Gastrocnemius medialis (tissue), 4 donors: ENCODE results near the gene AK5. TPM values are rescaled to one million over a fixed set of nuclear protein-coding genes. Genes with fewer than 3 reads are reported as not detected.
"Not testable (repeated sequence)": the region's sequence is repeated elsewhere in the genome, so short reads cannot be mapped to it uniquely, and the experiment has no call there.

ENCODE experiments used
- ATAC-seq, 2 donors: fragments of 150-250 bp; one replicate each; pipeline ENCODE4 v1.9.1; 2016
- DNase-seq, 2 donors: peaks; one replicate each; pipeline ENCODE4 v3.0.0-alpha.2; 2019
- H3K27ac ChIP-seq, 4 donors: fragments of 200-600 bp; sonication (generic); 1 replicate in 1 of 4; 2 replicates in 3 of 4; pipeline ENCODE4 v1.5.1; 2016 to 2018; ENCODE audit warnings: mild to moderate bottlenecking in 2 of 4, moderate library complexity in 1 of 4
- H3K27me3 ChIP-seq, 3 donors: fragments of 200-600 bp; sonication (generic) in 2 of 3; 1 replicate in 1 of 3; 2 replicates in 2 of 3; pipeline versions ENCODE4 v1.5.1 to v1.6.0; 2016 to 2019; ENCODE audit warnings: mild to moderate bottlenecking in 1 of 3, moderate library complexity in 1 of 3
- H3K36me3 ChIP-seq, 2 donors: fragments of 200-600 bp; sonication (generic) in 1 of 2; one replicate each; pipeline ENCODE4 v1.5.1; 2017 to 2018
- H3K4me1 ChIP-seq, 2 donors: fragments of 200-600 bp; sonication (generic) in 1 of 2; one replicate each; pipeline ENCODE4 v1.5.1; 2016 to 2017; ENCODE audit warnings: mild to moderate bottlenecking in 2 of 2
- H3K4me3 ChIP-seq, 4 donors: fragments of 200-600 bp; sonication (generic) in 3 of 4; 1 replicate in 1 of 4; 2 replicates in 3 of 4; pipeline ENCODE4 v1.5.1; 2016 to 2019; ENCODE audit warnings: mild to moderate bottlenecking in 2 of 4
- H3K9me3 ChIP-seq, 3 donors: fragments of 200-600 bp; sonication (generic) in 2 of 3; 1 replicate in 1 of 3; 2 replicates in 2 of 3; pipeline ENCODE4 v1.5.1; 2016 to 2019
- CTCF ChIP-seq, 5 experiments: fragments of 450-650 bp in 3 of 5; fragments of 200-600 bp in 2 of 5; sonication (generic) in 2 of 5; IDR thresholded peaks in 4 of 5; conservative IDR thresholded peaks in 1 of 5; 1 replicate in 4 of 5; 2 replicates in 1 of 5; pipeline ENCODE4 v1.5.1; 2016 to 2019; ENCODE audit warnings: antibody characterized with exemption in 5 of 5, mild to moderate bottlenecking in 3 of 5, moderate library complexity in 3 of 5
- POLR2A ChIP-seq, 2 donors: fragments of 450-650 bp; IDR thresholded peaks; one replicate each; pipeline ENCODE4 v1.6.1; 2017; ENCODE audit warnings: antibody characterized with exemption in 2 of 2, mild to moderate bottlenecking in 2 of 2, moderate library complexity in 2 of 2
- in situ Hi-C, 4 donors: fragments of 200-750 bp; cut with MboI; loops; one replicate each; pipeline versions ENCODE4 v1.15.0 to v1.8.0; 2017; ENCODE audit warnings: low sequenced_read_pairs in 4 of 4
- intact Hi-C: fragments of 100-400 bp; cut with DNase I; formaldehyde crosslinking; loops from one replicate; pipeline ENCODE4 v1.15.1; 2023; ENCODE audit warnings: low total_unique reads
- total RNA-seq, 4 donors: library from RNA; depleted of rRNA; stranded (reverse); fragments of >200 nt; gene quantifications; one replicate each; pipeline versions ENCODE4 v1.1.0 to v1.2.3, GENCODE V29; 2016

The AK5 gene
- total RNA-seq, 4 donors from 2014 or later, result 0.07 to 1.8 TPM; not detected in 2

- H3K9me3 ChIP-seq, result no peaks in the 10 kb centered on the region
- intact Hi-C loops, result no loop called here
- in situ Hi-C loops, result no loop called here
Measured at GRCh38 chr1:77406661-77407060, 124.8 kb downstream of the AK5 start.

GRCh38 chr1:77407738-77408375, 126.0 kb downstream of the AK5 start:
- intact Hi-C loops (no loop called here), in situ Hi-C loops (no loop called here)
- no peaks in the 10 kb centered on the region for H3K4me1 ChIP-seq
- no peaks in the 10 kb centered on the region for H3K9me3 ChIP-seq
- H3K27me3 ChIP-seq, result no peaks in the 10 kb centered on the region
- no peaks in the 10 kb centered on the region for H3K36me3 ChIP-seq
- DNase-seq (no peak), ATAC-seq (no peak)
- no peak for TF ChIP-seq POLR2A (IDR thresholded peaks at IDR 0.05)
- no peak for TF ChIP-seq CTCF (IDR thresholded peaks at IDR 0.05 in 4 of 5, conservative IDR thresholded peaks at IDR 0.05 in 1 of 5)
- H3K27ac ChIP-seq, result no peak overlapping the region
- H3K4me3 ChIP-seq, result no peak overlapping the region

More at GRCh38 chr1:77406661-77407060, 124.8 kb downstream of the AK5 start:
- no peak for TF ChIP-seq POLR2A (IDR thresholded peaks at IDR 0.05)
- no peak for TF ChIP-seq CTCF (IDR thresholded peaks at IDR 0.05 in 4 of 5, conservative IDR thresholded peaks at IDR 0.05 in 1 of 5)
- ATAC-seq (no peak), DNase-seq (no peak)
- H3K36me3 ChIP-seq, result no peaks in the 10 kb centered on the region
- no peaks in the 10 kb centered on the region for H3K4me1 ChIP-seq
- no peak overlapping the region for H3K27ac ChIP-seq
- H3K27me3 ChIP-seq, result no peaks in the 10 kb centered on the region
- H3K4me3 ChIP-seq, result no peak overlapping the region

GRCh38 chr1:77408933-77409332, 127.1 kb downstream of the AK5 start:
- H3K9me3 ChIP-seq, ATAC-seq, DNase-seq, H3K27me3 ChIP-seq, in situ Hi-C loops, H3K4me1 ChIP-seq, intact Hi-C loops, H3K4me3 ChIP-seq, H3K27ac ChIP-seq, H3K36me3 ChIP-seq: not testable (repeated sequence)

- DNase-seq (no peak), ATAC-seq (no peak)
- no peak overlapping the region for H3K4me3 ChIP-seq
- TF ChIP-seq POLR2A (IDR thresholded peaks at IDR 0.05) (no peak), CTCF (IDR thresholded peaks at IDR 0.05 in 4 of 5, conservative IDR thresholded peaks at IDR 0.05 in 1 of 5) (no peak)
- in situ Hi-C loops (no loop called here), intact Hi-C loops (no loop called here)
- H3K36me3 ChIP-seq, result no peaks in the 10 kb centered on the region
- H3K27me3 ChIP-seq, result no peaks in the 10 kb centered on the region
- no peaks in the 10 kb centered on the region for H3K9me3 ChIP-seq
- no peaks in the 10 kb centered on the region for H3K4me1 ChIP-seq
- H3K27ac ChIP-seq, result no peak overlapping the region
Measured at GRCh38 chr1:77412069-77412819, 130.4 kb downstream of the AK5 start.

GRCh38 chr1:77412820-77413530, 131.2 kb downstream of the AK5 start:
- DNase-seq (no peak), ATAC-seq (no peak)
- no peaks in the 10 kb centered on the region for H3K36me3 ChIP-seq
- in situ Hi-C loops, result no loop called here
- H3K9me3 ChIP-seq, result no peaks in the 10 kb centered on the region
- H3K4me3 ChIP-seq, result no peak overlapping the region
- H3K27ac ChIP-seq, result no peak overlapping the region
- intact Hi-C loops, result no loop called here
- no peak for TF ChIP-seq POLR2A (IDR thresholded peaks at IDR 0.05)
- TF ChIP-seq CTCF (IDR thresholded peaks at IDR 0.05 in 4 of 5, conservative IDR thresholded peaks at IDR 0.05 in 1 of 5), result no peak
- H3K27me3 ChIP-seq, result no peaks in the 10 kb centered on the region
- H3K4me1 ChIP-seq, result no peaks in the 10 kb centered on the region
